OCI-LY7 (cell line): ENCODE results near the gene SNX19. TPM values are rescaled to one million over a fixed set of nuclear protein-coding genes. Genes with fewer than 3 reads are reported as not detected.

Experiments
- BruUV-seq: library from RNA; stranded (reverse); fragments of 400-500 nt; replicated peaks from 2 replicates; lab custom pipeline; 2021; lab: Mats Ljungman, UMichigan
- CTCF ChIA-PET: fragments of 300-600 bp; sonication (Branson Sonifier 250); formaldehyde crosslinking; loops from one replicate; lab custom pipeline; 2022; ENCODE audit warnings: antibody characterized with exemption; ENCODE audit not compliant: unreplicated experiment; lab: Charles Lee
- POLR2A ChIA-PET: fragments of 300-600 bp; sonication (Branson Sonifier 250); formaldehyde crosslinking; loops from one replicate; lab custom pipeline; 2022; ENCODE audit warnings: antibody characterized with exemption; lab: Charles Lee
- DNase-seq: peaks from one replicate; pipeline ENCODE4 v3.0.0-alpha.2; 2015; ENCODE audit warnings: low spot score
- H2AFZ ChIP-seq: fragments of 200-600 bp; sonication (generic), shearing (Covaris generic); 2 replicates; pipeline ENCODE4 v1.6.1; 2014; ENCODE audit warnings: mild to moderate bottlenecking, antibody characterized with exemption, low read length, moderate library complexity
- H3K27ac ChIP-seq: fragments of 200-600 bp; sonication (generic); 2 replicates; pipeline ENCODE4 v1.5.1; 2014; ENCODE audit warnings: mixed run types, low read depth, mild to moderate bottlenecking, moderate library complexity, low read length, inconsistent platforms; ENCODE audit not compliant: poor library complexity, severe bottlenecking
- H3K36me3 ChIP-seq: fragments of 200-600 bp; sonication (generic); 2 replicates; pipeline ENCODE4 v1.6.1; 2014; ENCODE audit warnings: mild to moderate bottlenecking, antibody characterized with exemption, low read length, moderate library complexity, mixed read lengths; ENCODE audit not compliant: insufficient read depth
- H3K4me1 ChIP-seq: fragments of 200-600 bp; sonication (generic); 2 replicates; pipeline ENCODE4 v1.5.1; 2014; ENCODE audit warnings: mild to moderate bottlenecking, low read length; ENCODE audit not compliant: insufficient read depth, poor library complexity, severe bottlenecking
- H3K4me2 ChIP-seq: fragments of 200-600 bp; sonication (generic); 2 replicates; pipeline ENCODE4 v1.6.1; 2014; ENCODE audit warnings: mild to moderate bottlenecking, low read length
- H3K4me3 ChIP-seq: fragments of 200-600 bp; sonication (generic); 2 replicates; pipeline ENCODE4 v1.5.1; 2014; ENCODE audit warnings: mild to moderate bottlenecking, low read depth, low read length; ENCODE audit not compliant: poor library complexity, severe bottlenecking
- H3K79me2 ChIP-seq: fragments of 200-600 bp; sonication (generic); 2 replicates; pipeline ENCODE4 v1.6.1; 2016; ENCODE audit warnings: low read depth, mild to moderate bottlenecking, low read length, moderate library complexity, mixed read lengths; ENCODE audit not compliant: insufficient read depth
- H3K9me2 ChIP-seq: fragments of 200-600 bp; sonication (generic); 2 replicates; pipeline ENCODE4 v1.6.1; 2016; ENCODE audit warnings: mild to moderate bottlenecking, low read length, mixed read lengths; ENCODE audit not compliant: insufficient read depth
- H3K9me3 ChIP-seq: fragments of 200-600 bp; sonication (generic); 2 replicates; pipeline ENCODE4 v1.6.1; 2014; ENCODE audit warnings: mild to moderate bottlenecking, mixed run types, low read length, mixed read lengths
- H4K20me1 ChIP-seq: fragments of 200-600 bp; sonication (generic); 2 replicates; pipeline ENCODE4 v1.6.1; 2014; ENCODE audit warnings: mild to moderate bottlenecking, antibody characterized with exemption, low read length, moderate library complexity, mixed read lengths; ENCODE audit not compliant: insufficient read depth
- CTCF ChIP-seq: fragments of 200-600 bp; sonication (generic); conservative IDR thresholded peaks from 2 replicates; pipeline ENCODE4 v1.5.1; 2014; ENCODE audit warnings: mild to moderate bottlenecking, antibody characterized with exemption, low read length, moderate library complexity, mixed read lengths
- EZH2phosphoT487 ChIP-seq: fragments of 200-600 bp; sonication (generic); IDR thresholded peaks from 2 replicates; pipeline ENCODE4 v1.6.1; 2018; ENCODE audit warnings: low read depth, borderline replicate concordance, mild to moderate bottlenecking, mixed run types, antibody characterized with exemption, low read length, moderate library complexity, mixed read lengths
- intact Hi-C: fragments of 100-400 bp; cut with micrococcal nuclease; formaldehyde crosslinking; loops from one replicate; pipeline ENCODE4 v1.10.0; 2022; ENCODE audit not compliant: unreplicated experiment
- total RNA-seq, 2 experiments: library from RNA; depleted of rRNA in 1 of 2; stranded (reverse); fragments of >200 nt in 1 of 2; shearing (Covaris generic) in 1 of 2; gene quantifications; 2 replicates each; pipeline ENCODE4 v1.2.3, GENCODE V29; 2014 to 2022

SNX19 gene
- total RNA-seq, 2 experiments from 2014 or later = 35.0 to 35.8 TPM

- no peak overlapping the region for H3K4me3 ChIP-seq
- CTCF ChIA-PET = no interaction called here
- POLR2A ChIA-PET = interaction anchor here (0.6 kb wide), 1 partner anchor 656 kb away, joined by 6 read pairs; no protein-coding TSS in a partner anchor
- DNase-seq = no peak
- H3K36me3 ChIP-seq = peaks cover 5% of the 10 kb centered on the region; the same call in 1 of the 2 replicates
- H4K20me1 ChIP-seq = no peaks in the 10 kb centered on the region
- TF ChIP-seq EZH2phosphoT487 (no peak), CTCF (no peak)
- BruUV-seq = no TSS peak
- no peaks in the 10 kb centered on the region for H3K9me2 ChIP-seq
- no peaks in the 10 kb centered on the region for H3K9me3 ChIP-seq
- H3K4me1 ChIP-seq = no peaks in the 10 kb centered on the region
- H3K27ac ChIP-seq = no peak overlapping the region
- H3K4me2 ChIP-seq = no peak overlapping the region
- no peak overlapping the region for H2AFZ ChIP-seq
- H3K79me2 ChIP-seq = no peaks in the 10 kb centered on the region
- intact Hi-C loops = no loop called here
These were observed 49.4 kb downstream of the SNX19 start for GRCh38 chr11:130866831-130867230.

GRCh38 chr11:130865774-130866114 is 50.5 kb downstream of the SNX19 start:
- Histone ChIP-seq H3K4me1 (no peaks in the 10 kb centered on the region), H3K27ac (no peak overlapping the region), H4K20me1 (no peaks in the 10 kb centered on the region), H3K9me2 (no peaks in the 10 kb centered on the region), H3K9me3 (no peaks in the 10 kb centered on the region), H2AFZ (no peak overlapping the region), H3K4me2 (no peak overlapping the region), H3K36me3 (no peaks in the 10 kb centered on the region), H3K79me2 (no peaks in the 10 kb centered on the region), H3K4me3 (no peak overlapping the region)
- BruUV-seq = no TSS peak
- DNase-seq = no peak
- POLR2A ChIA-PET = no interaction called here
- TF ChIP-seq EZH2phosphoT487 (no peak), CTCF (no peak)
- CTCF ChIA-PET = no interaction called here
- intact Hi-C loops = no loop called here

GRCh38 chr11:130865091-130865773 is 51.0 kb downstream of the SNX19 start:
- POLR2A ChIA-PET = no interaction called here
- TF ChIP-seq EZH2phosphoT487 (no peak), CTCF (no peak)

More at GRCh38 chr11:130865091-130865773, 51.0 kb downstream of the SNX19 start:
- DNase-seq = no peak
- Histone ChIP-seq H3K9me3 (no peaks in the 10 kb centered on the region), H3K4me1 (no peaks in the 10 kb centered on the region), H4K20me1 (no peaks in the 10 kb centered on the region), H3K4me2 (no peak overlapping the region), H3K4me3 (no peak overlapping the region), H3K9me2 (no peaks in the 10 kb centered on the region), H2AFZ (no peak overlapping the region), H3K36me3 (no peaks in the 10 kb centered on the region), H3K27ac (no peak overlapping the region), H3K79me2 (no peaks in the 10 kb centered on the region)
- intact Hi-C loops = no loop called here
- BruUV-seq = no TSS peak
- CTCF ChIA-PET = no interaction called here
